ENCODE data around the gene C4A. TPM values are rescaled to one million over a fixed set of nuclear protein-coding genes. Genes with fewer than 3 reads are reported as not detected.
"Not testable (repeated sequence)": the region's sequence is repeated elsewhere in the genome, so short reads cannot be mapped to it uniquely, and the experiment has no call there.

C4A gene
- total RNA-seq, result 92.1 TPM
- long read RNA-seq, full-length matches to known transcripts, result 26 of 69 reads
- long read RNA-seq, partial matches to known transcripts, result 39 of 69 reads
- long read RNA-seq, other reads (novel, unspliced or antisense), result 4 of 69 reads

DNA sequence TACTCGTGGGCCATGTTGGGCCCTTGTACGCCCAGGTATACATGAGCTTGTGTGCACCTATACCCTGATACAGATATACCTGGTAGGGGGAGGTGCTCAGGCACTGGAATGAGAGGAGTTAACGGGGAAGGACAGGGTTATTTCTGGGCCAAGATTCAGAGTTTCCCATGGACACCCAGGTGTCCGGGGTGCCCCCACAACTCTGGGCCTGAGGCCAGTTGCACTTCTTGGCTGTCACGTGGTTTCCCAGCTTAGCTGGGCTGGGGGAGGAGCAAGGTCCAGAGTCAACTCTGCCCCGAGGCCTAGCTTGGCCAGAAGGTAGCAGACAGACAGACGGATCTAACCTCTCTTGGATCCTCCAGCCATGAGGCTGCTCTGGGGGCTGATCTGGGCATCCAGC, at the start of gene C4A:
TSS of gene C4A (plus strand) at position 314 of the 400 bp plus-strand sequence. CDS start at position 365, 51 bp downstream.
- DNase-seq (ENCODE audit: missing footprints); intact Hi-C loops (cut with DNase I): not testable (repeated sequence)
- peak; percentile 76 for ATAC-seq

DNA sequence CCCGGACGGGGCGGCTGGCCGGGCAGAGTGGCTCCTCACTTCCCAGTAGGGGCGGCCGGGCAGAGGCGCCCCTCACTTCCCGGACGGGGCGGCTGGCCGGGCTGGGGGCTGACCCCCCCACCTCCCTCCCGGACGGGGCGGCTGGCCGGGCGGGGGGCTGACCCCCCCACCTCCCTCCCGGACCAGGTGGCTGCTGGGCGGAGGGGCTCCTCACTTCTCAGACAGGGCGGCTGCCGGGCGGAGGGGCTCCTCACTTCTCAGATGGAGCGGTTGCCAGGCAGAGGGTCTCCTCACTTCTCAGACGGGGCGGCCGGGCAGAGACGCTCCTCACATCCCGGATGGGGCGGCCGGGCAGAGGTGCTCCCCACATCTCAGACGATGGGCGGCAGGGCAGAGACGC, 49.7 kb upstream of the C4A start:
- intact Hi-C loops (cut with DNase I); ATAC-seq; DNase-seq (ENCODE audit: missing footprints): not testable (repeated sequence)

DNA sequence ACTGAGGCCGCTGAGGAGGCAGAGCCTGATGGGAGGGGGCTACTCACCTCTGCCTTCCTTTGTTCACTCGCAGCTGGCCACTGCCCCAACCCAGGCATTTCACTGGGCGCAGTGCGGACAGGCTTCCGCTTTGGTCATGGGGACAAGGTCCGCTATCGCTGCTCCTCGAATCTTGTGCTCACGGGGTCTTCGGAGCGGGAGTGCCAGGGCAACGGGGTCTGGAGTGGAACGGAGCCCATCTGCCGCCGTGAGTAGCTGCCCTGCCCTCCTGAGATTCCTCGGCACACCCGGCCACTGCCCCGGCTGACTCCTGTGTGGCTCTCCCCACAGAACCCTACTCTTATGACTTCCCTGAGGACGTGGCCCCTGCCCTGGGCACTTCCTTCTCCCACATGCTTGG, 48.3 kb upstream of the C4A start:
- intact Hi-C loops (cut with DNase I), result no loop called here
- DNase-seq (ENCODE audit: missing footprints) (no peak), ATAC-seq (no peak)

DNA sequence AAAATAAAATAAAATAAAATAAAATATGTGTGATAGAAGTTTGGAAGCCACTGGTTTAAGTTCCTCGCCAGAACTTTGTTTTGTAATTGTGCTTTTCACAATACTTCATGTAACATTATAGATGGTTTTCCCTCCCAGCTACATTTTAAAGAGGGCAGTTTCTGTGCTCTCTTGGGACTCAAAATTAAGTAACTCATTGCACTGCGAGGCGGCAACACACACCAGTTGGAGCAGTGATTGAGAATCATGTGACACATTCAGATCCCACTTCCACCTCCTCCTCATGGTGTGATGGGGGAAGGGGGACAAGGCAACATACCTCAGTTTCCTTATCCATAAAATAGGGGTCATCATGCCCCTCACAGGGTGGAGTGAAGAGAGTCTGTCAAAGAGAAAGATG, 46.8 kb upstream of the C4A start:
- ATAC-seq, result no peak
- no peak for DNase-seq (ENCODE audit: missing footprints)
- intact Hi-C loops (cut with DNase I), result no loop called here

DNA sequence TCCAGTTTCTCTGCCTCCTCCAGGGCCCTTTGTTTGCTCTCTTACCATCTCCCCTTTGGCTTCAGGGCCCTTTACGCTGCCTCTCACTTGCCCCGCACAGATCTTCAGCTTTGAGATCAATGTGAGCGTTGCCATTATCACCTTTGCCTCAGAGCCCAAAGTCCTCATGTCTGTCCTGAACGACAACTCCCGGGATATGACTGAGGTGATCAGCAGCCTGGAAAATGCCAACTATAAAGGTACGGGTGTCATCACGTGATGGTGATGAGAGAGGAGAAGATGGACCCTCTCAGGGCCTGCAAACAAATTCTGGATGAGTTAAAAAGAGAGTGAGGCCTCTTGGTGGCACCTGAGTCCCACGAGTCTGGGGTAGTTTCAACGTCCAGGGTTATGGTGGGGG, 46.0 kb upstream of the C4A start:
- no peak for ATAC-seq
- DNase-seq (ENCODE audit: missing footprints), result no peak
- intact Hi-C loops (cut with DNase I), result no loop called here

DNA sequence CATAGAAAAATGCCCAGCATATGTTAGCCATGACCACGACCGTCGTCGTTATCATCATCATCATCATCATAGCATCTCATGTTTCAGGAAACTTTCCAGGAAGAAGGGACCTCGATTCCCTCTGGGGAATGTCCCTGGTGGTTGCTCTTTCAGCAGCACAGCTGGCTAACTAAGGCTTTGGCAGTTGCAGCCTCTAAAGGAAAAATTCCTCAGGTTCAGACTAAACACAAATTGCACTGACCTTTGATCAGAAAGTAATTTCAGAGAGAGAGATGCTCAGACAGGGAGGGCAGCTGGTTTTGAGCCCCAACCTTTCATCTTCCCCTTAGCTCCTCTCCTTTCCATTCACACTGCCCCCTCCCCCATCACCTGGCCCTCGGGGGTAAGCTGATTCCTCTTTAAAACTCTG, 41.6 kb upstream of the C4A start:
- DNase-seq (ENCODE audit: missing footprints), result peak; percentile 17
- no peak for ATAC-seq
- intact Hi-C loops (cut with DNase I), result no loop called here

DNA sequence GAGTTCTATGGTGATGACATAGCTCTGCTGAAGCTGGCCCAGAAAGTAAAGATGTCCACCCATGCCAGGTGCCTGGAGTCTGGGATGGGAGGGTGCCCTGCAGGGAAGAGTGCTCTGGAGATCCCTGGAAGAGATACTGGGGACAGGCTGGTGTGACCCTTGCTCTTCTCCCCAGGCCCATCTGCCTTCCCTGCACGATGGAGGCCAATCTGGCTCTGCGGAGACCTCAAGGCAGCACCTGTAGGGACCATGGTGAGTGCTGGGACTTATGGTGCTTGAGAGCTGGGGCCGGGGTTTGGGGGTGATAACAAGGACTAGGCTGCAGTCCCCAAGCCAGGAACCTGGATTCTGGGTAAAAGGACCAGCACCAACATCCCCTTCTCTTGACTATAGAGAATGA, 38.1 kb upstream of the C4A start:
- ATAC-seq (no peak), DNase-seq (ENCODE audit: missing footprints) (peak; percentile 23)
- intact Hi-C loops (cut with DNase I), result no loop called here

DNA sequence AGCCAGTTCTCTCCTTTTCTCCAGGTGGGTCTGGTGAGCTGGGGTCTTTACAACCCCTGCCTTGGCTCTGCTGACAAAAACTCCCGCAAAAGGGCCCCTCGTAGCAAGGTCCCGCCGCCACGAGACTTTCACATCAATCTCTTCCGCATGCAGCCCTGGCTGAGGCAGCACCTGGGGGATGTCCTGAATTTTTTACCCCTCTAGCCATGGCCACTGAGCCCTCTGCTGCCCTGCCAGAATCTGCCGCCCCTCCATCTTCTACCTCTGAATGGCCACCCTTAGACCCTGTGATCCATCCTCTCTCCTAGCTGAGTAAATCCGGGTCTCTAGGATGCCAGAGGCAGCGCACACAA, 36.7 kb upstream of the C4A start:
- ATAC-seq, result no peak

DNA sequence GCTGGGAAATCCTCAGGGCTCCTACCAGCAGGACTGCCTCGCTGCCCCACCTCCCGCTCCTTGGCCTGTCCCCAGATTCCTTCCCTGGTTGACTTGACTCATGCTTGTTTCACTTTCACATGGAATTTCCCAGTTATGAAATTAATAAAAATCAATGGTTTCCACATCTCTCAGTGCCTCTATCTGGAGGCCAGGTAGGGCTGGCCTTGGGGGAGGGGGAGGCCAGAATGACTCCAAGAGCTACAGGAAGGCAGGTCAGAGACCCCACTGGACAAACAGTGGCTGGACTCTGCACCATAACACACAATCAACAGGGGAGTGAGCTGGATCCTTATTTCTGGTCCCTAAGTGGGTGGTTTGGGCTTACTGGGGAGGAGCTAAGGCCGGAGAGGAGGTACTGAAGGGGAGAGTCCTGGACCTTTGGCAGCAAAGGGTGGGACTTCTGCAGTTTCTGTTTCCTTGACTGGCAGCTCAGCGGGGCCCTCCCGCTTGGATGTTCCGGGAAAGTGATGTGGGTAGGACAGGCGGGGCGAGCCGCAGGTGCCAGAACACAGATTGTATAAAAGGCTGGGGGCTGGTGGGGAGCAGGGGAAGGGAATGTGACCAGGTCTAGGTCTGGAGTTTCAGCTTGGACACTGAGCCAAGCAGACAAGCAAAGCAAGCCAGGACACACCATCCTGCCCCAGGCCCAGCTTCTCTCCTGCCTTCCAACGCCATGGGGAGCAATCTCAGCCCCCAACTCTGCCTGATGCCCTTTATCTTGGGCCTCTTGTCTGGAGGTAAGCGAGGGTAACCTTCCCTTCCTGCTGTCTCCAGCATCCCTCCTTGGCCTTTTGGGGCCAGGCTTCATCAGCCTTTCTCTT, 36.1 kb upstream of the C4A start, which contains the start of gene CFB:
TSS of gene CFB (plus strand) at position 589 of the 863 bp plus-strand sequence. CDS start at position 716, 127 bp downstream.
- ATAC-seq (peak; percentile 88), DNase-seq (ENCODE audit: missing footprints) (peak; percentile 85)
- intact Hi-C loops (cut with DNase I), result no loop called here

More for the DNA sequence above, 36.7 kb upstream of the C4A start:
- intact Hi-C loops (cut with DNase I), result no loop called here
- DNase-seq (ENCODE audit: missing footprints), result peak; percentile 22

DNA sequence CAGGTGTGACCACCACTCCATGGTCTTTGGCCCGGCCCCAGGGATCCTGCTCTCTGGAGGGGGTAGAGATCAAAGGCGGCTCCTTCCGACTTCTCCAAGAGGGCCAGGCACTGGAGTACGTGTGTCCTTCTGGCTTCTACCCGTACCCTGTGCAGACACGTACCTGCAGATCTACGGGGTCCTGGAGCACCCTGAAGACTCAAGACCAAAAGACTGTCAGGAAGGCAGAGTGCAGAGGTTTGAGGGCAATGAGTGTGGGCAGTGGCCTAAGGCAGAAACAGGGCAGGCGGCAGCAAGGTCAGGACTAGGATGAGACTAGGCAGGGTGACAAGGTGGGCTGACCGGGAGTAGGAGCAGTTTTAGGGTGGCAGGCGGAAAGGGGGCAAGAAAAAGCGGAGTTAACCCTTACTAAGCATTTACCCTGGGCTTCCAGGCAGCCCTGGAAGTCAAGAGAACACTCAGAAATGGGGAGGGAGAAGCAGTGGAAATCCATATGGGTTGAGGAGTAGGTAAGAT, 35.4 kb upstream of the C4A start:
- ATAC-seq (no peak), DNase-seq (ENCODE audit: missing footprints) (peak; percentile 11)
- intact Hi-C loops (cut with DNase I), result no loop called here

DNA sequence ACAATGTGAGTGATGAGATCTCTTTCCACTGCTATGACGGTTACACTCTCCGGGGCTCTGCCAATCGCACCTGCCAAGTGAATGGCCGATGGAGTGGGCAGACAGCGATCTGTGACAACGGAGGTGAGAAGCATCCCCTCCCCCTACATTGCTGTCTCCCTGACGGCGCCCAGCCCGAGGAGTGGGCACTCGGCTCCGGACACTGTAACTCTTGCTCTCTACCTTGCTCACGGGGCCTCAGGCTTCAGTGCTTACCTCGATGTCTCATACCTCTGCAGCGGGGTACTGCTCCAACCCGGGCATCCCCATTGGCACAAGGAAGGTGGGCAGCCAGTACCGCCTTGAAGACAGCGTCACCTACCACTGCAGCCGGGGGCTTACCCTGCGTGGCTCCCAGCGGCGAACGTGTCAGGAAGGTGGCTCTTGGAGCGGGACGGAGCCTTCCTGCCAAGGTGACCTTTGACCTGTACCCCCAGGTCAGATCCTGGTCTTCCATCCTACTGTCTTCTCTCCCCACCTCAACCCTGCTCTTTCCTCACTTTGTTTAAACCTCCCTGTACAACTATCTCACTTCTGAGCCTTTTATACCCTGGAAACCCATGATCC, 34.7 kb upstream of the C4A start:
- intact Hi-C loops (cut with DNase I), result no loop called here
- DNase-seq (ENCODE audit: missing footprints) (peak; percentile 50), ATAC-seq (no peak)

DNA sequence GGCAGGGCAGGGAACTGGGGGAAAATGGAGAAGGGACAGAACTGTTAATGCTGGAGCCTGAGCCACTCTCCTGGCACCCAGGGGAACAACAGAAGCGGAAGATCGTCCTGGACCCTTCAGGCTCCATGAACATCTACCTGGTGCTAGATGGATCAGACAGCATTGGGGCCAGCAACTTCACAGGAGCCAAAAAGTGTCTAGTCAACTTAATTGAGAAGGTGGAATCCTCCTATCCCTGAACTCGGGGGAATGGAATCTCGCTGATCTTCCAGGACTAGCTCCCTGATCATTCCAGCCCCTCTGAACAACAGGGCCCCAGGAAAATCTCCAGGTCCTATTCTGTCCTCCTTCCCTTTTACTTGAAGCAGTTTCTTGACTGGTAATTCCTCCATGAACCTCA, 34.0 kb upstream of the C4A start:
- DNase-seq (ENCODE audit: missing footprints) (no peak), ATAC-seq (no peak)
- intact Hi-C loops (cut with DNase I), result no loop called here

DNA sequence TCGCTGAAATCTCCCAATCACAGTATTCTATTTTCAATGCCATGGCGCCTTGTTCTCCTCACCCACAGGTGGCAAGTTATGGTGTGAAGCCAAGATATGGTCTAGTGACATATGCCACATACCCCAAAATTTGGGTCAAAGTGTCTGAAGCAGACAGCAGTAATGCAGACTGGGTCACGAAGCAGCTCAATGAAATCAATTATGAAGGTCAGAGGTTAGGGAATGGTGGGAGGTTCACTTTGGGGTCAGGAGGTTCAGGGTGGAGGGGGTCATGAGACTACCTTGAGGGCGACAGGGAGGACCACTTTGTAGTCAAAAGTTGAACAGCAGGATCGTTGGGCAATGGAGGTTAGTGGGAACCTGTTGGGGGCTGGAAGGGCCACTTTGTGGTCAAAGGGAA, 33.6 kb upstream of the C4A start:
- intact Hi-C loops (cut with DNase I), result no loop called here
- DNase-seq (ENCODE audit: missing footprints) (peak; percentile 9), ATAC-seq (no peak)

DNA sequence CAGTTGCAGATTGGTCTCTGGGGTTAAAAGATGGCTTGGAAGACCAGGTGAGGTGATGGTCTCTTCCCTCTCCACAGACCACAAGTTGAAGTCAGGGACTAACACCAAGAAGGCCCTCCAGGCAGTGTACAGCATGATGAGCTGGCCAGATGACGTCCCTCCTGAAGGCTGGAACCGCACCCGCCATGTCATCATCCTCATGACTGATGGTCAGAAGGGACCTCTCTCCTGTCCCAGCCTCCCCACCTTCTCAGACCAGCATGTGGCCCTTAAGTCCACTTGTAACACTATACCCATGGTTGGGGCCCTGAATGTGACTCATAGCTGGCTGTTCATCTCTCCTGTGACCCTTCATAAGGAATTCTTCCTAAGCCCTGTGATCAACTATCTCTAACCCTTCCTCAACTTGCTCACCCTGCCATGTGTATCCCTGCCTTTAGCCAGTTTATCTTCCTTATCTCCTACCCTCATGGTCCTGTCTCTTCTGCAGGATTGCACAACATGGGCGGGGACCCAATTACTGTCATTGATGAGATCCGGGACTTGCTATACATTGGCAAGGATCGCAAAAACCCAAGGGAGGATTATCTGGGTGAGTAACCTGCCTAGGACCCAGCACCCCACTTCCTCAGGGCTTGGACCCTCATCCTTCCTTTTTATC, 33.0 kb upstream of the C4A start:
- no peak for ATAC-seq
- DNase-seq (ENCODE audit: missing footprints), result peak; percentile 39
- intact Hi-C loops (cut with DNase I), result no loop called here

DNA sequence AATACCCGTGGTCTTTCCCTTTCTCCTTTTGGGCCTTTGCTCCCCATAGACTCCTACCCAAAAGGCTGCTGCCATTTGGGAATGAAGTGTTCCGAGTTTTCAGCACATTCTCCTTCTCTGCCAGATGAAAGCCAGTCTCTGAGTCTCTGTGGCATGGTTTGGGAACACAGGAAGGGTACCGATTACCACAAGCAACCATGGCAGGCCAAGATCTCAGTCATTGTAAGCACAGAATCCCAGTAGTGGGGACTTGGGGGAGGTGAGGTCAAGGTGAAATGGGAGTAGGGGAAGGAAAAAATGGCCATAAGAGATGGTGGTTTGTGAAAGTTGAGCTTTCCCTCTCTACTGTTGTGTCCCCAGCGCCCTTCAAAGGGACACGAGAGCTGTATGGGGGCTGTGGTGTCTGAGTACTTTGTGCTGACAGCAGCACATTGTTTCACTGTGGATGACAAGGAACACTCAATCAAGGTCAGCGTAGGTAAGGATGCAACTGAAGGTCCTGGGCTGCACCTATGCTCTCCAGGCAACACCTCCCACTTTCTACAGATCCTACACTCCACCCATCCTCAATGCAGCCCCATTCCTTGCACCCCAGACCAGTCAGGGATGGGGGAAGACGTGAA, 31.8 kb upstream of the C4A start:
- DNase-seq (ENCODE audit: missing footprints) (no peak), ATAC-seq (no peak)
- intact Hi-C loops (cut with DNase I), result loop anchor here (10.0 kb wide), 1 partner anchor 405 kb away; the partner anchor contains the start of genes ATP6V1G2, DDX39B and NFKBIL1

DNA sequence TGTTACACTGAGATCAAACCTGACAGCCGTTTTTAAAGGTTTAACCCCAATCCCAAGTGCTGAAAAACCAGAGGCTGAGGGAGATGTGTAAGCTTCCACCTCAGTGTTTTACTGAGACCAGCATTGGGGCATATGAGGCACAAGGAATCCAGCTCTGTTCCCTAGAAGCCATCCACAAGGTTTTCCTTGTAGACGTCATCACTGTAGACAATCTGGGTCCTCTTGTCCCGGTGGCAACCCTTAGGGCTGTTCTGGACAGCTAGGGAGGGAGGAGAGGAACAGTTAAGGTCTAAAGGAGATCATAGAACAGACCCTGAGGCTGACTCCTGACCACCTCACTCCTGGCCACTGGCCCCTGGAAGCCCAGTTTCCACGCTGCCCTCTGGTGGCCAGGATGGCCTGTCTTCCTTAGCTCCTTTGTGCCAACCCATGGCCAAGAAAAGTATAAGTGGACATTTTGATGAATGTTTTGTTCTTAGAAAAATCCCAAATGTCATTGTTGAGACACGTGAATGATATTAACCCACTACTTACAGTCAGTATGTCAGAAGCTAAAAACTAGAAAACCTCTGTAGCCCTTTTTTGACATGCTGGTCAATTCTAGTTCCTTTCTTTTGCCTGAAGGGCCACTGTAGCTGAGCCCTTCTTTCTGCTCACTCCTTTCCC, 29.6 kb upstream of the C4A start:
- ATAC-seq (peak; percentile 55), DNase-seq (ENCODE audit: missing footprints) (peak; percentile 78)
- intact Hi-C loops (cut with DNase I), result loop anchor here (2.0 to 10.0 kb wide), 2 partner anchors 271 to 407 kb away; partner anchors contain the start of genes ATP6V1G2, DDX39B, LY6G5C and NFKBIL1

DNA sequence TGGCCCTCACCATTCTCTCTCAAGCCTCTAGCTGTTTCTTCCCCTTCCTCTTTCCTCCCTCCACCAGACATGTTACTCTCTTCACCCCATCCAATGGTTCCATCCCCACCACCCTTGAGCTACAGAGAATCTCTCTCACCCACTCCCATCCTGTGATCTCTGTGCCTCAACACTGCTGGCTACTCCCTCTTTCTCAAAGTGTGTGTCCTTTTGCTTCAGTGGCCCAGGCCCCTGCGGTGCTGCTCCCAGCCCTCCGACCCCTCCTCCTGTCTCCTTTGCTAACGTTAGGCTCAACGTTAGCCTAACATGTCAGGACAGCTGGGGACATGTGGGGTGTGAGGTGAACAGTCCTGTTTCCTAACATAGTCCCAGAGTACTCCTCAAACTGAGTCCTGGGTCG, 29.0 kb upstream of the C4A start:
- DNase-seq (ENCODE audit: missing footprints), result no peak
- intact Hi-C loops (cut with DNase I), result loop anchor here (2.0 to 10.0 kb wide), 2 partner anchors 272 to 408 kb away; partner anchors contain the start of genes ATP6V1G2, DDX39B, LY6G5C and NFKBIL1
- no peak for ATAC-seq

DNA sequence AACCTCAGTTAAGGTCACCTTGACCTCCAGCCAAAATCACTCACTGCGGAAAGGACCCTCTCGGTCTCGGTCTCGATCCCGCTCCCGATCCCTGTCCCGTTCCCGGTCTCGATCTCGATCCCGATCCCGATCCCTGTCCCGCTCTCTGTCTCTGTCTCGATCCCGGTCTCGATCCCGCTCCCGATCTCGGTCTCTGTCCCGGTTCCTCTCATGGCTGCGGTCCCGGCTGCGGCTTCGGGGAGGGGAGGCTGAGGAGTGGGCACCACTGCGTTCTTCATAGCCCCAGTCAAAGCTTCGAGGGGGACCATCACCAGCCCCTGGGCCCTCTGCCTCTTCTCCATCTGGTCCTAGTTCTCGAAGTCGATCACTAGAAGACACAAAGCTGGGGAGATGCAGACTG, 27.3 kb upstream of the C4A start:
- ATAC-seq, result no peak
- DNase-seq (ENCODE audit: missing footprints), result peak; percentile 17
- intact Hi-C loops (cut with DNase I), result loop anchor here (10.0 kb wide), 1 partner anchor 410 kb away; the partner anchor contains the start of genes ATP6V1G2, DDX39B and NFKBIL1
